ENCODE results near the gene C1orf74.

DNA sequence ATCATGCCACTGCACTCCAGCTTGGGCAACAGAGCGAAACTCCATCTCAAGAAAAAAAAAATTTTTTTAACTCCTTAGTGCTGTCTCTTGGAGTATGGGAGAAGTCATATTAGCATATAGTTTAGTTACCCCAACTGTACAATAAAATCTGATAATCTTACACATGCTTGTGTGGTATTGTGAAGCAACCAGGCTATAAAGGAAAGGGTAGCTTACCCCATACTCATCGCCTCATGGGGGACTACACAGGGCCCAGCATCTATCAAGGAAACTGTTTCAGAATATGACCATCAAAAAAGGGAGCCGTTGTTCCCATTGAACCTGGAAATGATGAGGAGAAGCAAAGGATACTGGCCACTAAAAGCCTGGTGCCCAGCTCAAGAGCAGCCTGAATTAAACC lies 31.5 kb downstream of the C1orf74 start:
- TF ChIP-seq RFX5 (IDR thresholded peaks at IDR 0.05; ENCODE audit: low read length) (no peak), YY1 (IDR thresholded peaks at IDR 0.05; ENCODE audit: low read depth) (no peak), POLR2AphosphoS5 (IDR thresholded peaks at IDR 0.05; ENCODE audit: low read depth, low read length) (no peak), TCF12 (IDR thresholded peaks at IDR 0.05) (no peak), TAF1 (IDR thresholded peaks at IDR 0.05; ENCODE audit: borderline replicate concordance, low read depth, low read length) (no peak), SMC3 (IDR thresholded peaks at IDR 0.05; ENCODE audit: low read depth, low read length) (no peak), NRF1 (IDR thresholded peaks at IDR 0.05; ENCODE audit: low read depth, low read length) (no peak)
- TF ChIP-seq, protein P1, sequence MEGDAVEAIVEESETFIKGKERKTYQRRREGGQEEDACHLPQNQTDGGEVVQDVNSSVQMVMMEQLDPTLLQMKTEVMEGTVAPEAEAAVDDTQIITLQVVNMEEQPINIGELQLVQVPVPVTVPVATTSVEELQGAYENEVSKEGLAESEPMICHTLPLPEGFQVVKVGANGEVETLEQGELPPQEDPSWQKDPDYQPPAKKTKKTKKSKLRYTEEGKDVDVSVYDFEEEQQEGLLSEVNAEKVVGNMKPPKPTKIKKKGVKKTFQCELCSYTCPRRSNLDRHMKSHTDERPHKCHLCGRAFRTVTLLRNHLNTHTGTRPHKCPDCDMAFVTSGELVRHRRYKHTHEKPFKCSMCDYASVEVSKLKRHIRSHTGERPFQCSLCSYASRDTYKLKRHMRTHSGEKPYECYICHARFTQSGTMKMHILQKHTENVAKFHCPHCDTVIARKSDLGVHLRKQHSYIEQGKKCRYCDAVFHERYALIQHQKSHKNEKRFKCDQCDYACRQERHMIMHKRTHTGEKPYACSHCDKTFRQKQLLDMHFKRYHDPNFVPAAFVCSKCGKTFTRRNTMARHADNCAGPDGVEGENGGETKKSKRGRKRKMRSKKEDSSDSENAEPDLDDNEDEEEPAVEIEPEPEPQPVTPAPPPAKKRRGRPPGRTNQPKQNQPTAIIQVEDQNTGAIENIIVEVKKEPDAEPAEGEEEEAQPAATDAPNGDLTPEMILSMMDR (IDR thresholded peaks at IDR 0.05), result no peak
- TF ChIP-seq, protein P2, sequence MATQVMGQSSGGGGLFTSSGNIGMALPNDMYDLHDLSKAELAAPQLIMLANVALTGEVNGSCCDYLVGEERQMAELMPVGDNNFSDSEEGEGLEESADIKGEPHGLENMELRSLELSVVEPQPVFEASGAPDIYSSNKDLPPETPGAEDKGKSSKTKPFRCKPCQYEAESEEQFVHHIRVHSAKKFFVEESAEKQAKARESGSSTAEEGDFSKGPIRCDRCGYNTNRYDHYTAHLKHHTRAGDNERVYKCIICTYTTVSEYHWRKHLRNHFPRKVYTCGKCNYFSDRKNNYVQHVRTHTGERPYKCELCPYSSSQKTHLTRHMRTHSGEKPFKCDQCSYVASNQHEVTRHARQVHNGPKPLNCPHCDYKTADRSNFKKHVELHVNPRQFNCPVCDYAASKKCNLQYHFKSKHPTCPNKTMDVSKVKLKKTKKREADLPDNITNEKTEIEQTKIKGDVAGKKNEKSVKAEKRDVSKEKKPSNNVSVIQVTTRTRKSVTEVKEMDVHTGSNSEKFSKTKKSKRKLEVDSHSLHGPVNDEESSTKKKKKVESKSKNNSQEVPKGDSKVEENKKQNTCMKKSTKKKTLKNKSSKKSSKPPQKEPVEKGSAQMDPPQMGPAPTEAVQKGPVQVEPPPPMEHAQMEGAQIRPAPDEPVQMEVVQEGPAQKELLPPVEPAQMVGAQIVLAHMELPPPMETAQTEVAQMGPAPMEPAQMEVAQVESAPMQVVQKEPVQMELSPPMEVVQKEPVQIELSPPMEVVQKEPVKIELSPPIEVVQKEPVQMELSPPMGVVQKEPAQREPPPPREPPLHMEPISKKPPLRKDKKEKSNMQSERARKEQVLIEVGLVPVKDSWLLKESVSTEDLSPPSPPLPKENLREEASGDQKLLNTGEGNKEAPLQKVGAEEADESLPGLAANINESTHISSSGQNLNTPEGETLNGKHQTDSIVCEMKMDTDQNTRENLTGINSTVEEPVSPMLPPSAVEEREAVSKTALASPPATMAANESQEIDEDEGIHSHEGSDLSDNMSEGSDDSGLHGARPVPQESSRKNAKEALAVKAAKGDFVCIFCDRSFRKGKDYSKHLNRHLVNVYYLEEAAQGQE (IDR thresholded peaks at IDR 0.05; ENCODE audit: low read depth, low read length), result no peak
- TF ChIP-seq, protein P3, sequence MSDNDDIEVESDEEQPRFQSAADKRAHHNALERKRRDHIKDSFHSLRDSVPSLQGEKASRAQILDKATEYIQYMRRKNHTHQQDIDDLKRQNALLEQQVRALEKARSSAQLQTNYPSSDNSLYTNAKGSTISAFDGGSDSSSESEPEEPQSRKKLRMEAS (IDR thresholded peaks at IDR 0.05; ENCODE audit: low read depth), result no peak
